G401 (cell line): ENCODE measurements around the gene SH3RF3. TPM values are rescaled to one million over a fixed set of nuclear protein-coding genes. Genes with fewer than 3 reads are reported as not detected.
A peak's percentile ranks its signal among the peaks of the same experiment; 100 is the strongest.
"Not testable (repeated sequence)": the region's sequence is repeated elsewhere in the genome, so short reads cannot be mapped to it uniquely, and the experiment has no call there.

ENCODE experiments used
- DNase-seq: peaks from one replicate; pipeline ENCODE4 v3.0.0-alpha.2; 2015; ENCODE audit warnings: low spot score
- in situ Hi-C: cut with HindIII; loops from 2 replicates; pipeline ENCODE4 v1.10.0; 2016; ENCODE audit warnings: low sequenced_read_pairs, mixed read lengths
- total RNA-seq: library from RNA; depleted of rRNA; stranded (reverse); fragments of >200 nt; shearing (Covaris generic); gene quantifications from 2 replicates; pipeline ENCODE4 v1.2.3, GENCODE V29; 2014

Gene SH3RF3
- total RNA-seq, 1 experiment from 2014 or later, result not detected

DNA sequence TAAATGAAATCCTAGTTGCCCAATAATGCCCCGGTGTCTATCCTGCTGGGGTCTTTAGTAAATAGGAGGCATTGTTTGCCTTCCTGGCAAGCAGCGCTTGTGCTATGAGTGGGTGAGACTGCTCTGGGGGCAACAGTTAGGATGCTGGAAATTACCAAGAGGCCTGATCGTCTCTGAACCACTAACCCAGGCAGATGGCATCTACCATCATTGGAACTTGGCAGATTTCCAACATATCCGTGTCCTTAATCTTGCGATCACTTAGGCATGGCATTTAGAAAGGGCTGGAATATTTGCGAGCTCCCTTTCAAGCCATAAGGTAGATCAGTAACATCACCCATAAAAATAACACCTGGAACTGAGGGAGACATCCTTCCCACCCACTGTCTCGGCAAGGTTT is 18.8 kb upstream of the SH3RF3 start:
- no peak for DNase-seq
- in situ Hi-C loops, result no loop called here

DNA sequence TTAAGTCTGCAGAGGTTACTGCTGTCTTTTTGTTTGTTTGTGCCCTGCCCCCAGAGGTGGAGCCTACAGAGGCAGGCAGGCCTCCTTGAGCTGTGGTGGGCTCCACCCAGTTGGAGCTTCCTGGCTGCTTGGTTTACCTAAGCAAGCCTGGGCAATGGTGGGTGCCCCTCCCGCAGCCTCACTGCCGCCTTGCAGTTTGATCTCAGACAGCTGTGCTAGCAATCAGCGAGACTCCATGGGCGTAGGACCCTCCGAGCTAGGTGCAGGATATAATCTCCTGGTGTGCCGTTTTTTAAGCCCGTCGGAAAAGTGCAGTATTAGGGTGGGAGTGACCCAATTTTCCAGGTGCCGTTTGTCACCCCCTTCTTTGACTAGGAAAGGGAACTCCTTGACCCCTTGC is 11.8 kb upstream of the SH3RF3 start:
- DNase-seq, in situ Hi-C loops: not testable (repeated sequence)

DNA sequence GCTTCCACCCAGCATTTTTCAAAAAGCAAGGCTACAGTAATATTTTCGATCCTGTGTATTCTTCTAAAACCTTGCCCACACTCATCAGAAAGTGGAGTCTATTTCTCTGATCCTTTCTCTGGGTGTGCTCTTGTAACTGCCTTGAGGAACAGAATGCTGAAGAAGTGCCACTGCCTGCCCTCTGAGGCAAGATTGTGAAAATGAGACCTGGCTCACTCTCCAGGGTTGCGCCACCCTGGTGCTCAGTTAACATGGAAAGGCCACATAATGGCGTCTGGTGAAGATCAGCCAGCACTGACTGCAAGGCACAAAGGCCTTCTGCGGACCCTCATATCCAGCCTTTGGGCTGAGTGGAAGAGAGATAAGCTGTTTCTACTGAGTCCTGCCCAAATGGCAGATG is 11.2 kb upstream of the SH3RF3 start:
- in situ Hi-C loops, result no loop called here
- no peak for DNase-seq

- in situ Hi-C loops, result no loop called here
Measured at GRCh38 chr2:109118321-109118720, 10.7 kb upstream of the SH3RF3 start.

DNA sequence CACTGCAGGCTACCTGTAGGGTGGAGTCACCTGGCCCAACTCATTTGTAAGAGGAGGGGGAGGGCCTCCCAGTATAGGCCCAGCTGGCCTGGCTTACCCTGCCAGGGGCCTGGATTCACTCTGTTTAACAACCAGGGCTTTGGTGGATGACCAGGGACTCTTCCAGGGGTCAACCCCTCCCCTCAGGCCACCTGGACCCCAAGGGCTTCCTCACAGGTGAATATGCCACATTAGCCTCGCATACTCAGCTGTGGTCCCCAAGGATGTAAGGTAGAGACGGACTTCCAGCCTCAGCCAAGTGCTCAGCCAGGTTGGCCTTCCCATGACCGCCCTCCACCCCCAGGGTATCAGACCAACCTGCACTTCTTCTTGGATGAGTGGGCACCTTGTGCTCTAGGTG is 8.8 kb upstream of the SH3RF3 start:
- no peak for DNase-seq

More at GRCh38 chr2:109118321-109118720, 10.7 kb upstream of the SH3RF3 start:
- no peak for DNase-seq

DNA sequence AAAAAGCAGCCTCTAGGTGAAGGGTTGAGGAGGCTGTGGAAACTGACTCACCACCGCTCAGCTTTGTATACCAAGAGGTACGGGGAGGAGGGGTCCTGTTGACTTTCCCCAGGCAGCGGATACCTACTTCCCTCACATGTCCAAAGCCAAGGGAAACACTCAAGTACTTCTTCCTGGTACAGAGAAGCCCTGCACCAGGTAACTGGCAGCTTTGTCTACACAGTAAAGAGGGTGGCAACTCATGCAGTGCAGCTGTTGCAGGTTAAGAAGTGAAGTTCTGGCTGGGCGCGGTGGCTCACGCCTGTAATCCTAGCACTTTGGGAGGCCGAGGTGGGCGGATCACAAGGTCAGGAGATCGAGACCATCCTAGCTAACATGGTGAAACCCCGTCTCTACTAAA is 8.3 kb upstream of the SH3RF3 start:
- DNase-seq, in situ Hi-C loops: not testable (repeated sequence)

More for the DNA sequence above, 8.8 kb upstream of the SH3RF3 start:
- in situ Hi-C loops, result no loop called here

DNA sequence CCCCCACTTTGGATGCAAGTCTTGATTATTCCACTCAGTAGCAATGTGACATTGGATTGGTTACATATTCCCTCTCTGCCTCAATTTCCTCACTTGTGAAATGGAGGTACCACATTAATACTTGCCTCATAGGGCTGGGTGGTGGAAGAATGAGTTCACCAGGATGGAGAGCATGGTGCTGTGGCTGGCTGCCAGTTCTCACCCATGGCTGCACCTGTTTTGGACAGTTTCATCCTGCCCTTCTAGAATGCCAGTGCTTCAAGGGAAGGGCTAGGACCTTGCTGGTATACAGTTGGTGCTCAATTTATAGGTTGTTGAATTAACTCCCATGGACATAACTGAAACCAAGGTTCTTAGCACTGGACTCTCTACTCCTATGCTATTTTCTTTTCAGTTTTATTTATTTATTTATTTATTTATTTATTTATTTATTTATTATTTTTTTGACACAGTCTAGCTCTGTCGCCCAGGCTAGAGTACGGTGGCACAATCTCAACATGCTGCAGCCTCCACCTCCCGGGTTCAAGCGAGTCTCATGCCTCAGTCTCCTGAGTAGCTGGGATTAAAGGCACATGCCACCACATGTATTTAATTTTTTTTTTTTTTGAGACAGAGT is 5.3 kb upstream of the SH3RF3 start:
- DNase-seq, result no peak
- in situ Hi-C loops, result no loop called here

GRCh38 chr2:109124982-109125592 is 3.9 kb upstream of the SH3RF3 start:
- DNase-seq, result no peak

DNA sequence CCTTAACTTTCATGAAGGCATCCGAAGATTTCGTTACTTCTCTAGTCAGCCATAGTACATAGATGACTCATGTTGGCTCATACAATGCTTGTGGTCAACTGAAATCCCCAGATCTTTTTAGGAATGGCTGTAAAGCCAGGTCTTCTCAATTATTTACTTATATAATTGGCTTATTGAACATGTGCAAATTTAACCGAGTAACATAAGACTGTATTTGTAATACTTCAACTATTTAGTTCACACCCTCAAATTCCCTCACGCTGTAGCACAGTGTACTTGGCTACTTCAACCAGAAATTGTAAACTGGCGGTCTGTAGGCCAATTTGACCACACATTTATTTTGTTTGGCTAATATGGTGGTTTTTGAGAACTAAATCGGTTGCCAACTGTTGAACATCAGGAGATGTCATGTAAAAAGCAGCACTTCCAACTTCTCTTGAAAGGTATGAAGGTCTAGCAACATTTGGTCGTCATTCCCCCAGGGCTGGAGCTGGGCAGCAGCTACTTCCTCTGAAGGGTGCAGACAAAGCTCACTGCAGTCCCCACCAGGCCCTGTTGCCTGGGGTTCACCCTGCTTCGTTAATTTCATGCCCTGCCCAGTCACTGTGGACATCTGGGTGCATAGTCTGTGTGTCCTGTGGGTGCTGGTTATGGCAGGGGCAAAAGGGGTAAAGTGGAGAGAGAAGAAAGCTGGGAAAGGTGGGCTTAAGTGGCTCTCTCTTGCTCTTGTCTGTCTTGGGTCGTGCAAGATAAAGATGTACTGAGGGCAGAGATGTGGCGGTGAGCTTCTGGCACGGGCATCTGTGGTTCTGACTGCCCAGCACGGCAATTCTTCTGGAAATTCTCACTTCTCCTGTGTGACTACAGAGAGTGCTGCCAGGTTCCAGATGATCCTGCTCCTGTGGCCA is 3.2 kb upstream of the SH3RF3 start:
- in situ Hi-C loops, result no loop called here
- no peak for DNase-seq

More at GRCh38 chr2:109124982-109125592, 3.9 kb upstream of the SH3RF3 start:
- in situ Hi-C loops, result no loop called here

DNA sequence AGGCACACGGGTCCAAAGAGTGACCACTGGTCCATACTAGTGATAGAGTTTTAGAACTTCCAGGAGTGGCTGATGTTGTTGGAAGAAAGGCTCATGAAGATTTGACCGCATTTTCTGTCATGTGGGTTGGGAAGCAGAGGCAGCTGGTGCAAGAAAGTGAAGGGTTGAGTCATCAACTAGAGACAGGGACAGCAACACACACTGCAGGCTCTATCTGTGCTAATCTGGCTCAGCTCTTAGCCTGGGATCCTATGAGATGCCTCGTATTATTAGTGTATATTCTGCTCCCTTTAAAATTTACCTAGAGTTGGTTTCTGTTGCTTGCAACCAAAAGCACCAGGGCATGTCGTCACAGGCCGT is 2.5 kb upstream of the SH3RF3 start:
- no peak for DNase-seq
- in situ Hi-C loops, result no loop called here

GRCh38 chr2:109127556-109127955 is 1.4 kb upstream of the SH3RF3 start:
- in situ Hi-C loops, result no loop called here
- DNase-seq, result no peak

- peak; percentile 19 for DNase-seq
- in situ Hi-C loops, result no loop called here
Measured at GRCh38 chr2:109128048-109128615, 873 bp upstream of the SH3RF3 start.

DNA sequence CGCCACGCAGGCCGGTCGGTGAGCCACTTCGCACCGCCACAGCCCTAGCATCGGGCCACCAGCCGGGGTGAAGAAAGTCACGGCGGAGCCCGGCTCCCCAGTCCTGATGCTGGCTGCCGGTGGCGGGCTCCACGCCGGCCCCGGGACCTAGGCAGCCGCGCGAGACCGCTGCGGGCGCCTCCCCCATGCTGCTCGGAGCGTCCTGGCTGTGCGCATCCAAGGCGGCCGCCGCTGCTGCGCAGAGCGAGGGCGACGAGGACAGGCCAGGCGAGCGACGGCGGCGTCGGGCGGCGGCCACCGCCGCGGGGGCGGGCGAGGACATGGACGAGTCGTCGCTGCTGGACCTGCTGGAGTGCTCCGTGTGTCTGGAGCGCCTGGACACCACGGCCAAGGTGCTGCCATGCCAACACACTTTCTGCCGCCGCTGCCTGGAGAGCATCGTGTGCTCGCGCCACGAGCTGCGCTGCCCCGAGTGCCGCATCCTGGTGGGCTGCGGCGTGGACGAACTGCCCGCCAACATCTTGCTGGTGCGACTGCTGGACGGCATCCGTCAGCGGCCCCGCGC is 433 bp downstream of the SH3RF3 start:
- in situ Hi-C loops, result no loop called here
- DNase-seq, result no peak

GRCh38 chr2:109129921-109130722 is 1.1 kb downstream of the SH3RF3 start:
- in situ Hi-C loops, result no loop called here
- no peak for DNase-seq

DNA sequence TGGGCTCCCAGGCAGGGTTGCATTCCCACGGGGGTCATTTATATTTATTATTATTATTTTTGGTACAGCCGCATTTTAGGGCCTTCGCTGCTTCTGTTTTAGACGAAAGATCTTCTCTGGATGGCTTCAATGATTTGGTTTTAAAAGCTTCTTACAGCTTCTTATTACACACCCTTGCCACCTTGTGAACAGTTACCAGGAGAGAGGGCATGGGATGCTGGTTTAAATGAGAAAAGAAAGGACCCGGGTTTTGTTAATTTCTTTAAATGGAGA is 1.7 kb downstream of the SH3RF3 start:
- no peak for DNase-seq
- in situ Hi-C loops, result no loop called here

- no peak for DNase-seq
- in situ Hi-C loops, result no loop called here
Measured at GRCh38 chr2:109131777-109132176, 2.8 kb downstream of the SH3RF3 start.

GRCh38 chr2:109132626-109133025 is 3.6 kb downstream of the SH3RF3 start:
- in situ Hi-C loops, result no loop called here
- DNase-seq, result no peak

GRCh38 chr2:109133746-109134145 is 4.7 kb downstream of the SH3RF3 start:
- no peak for DNase-seq
- in situ Hi-C loops, result no loop called here

GRCh38 chr2:109134741-109135358 is 5.8 kb downstream of the SH3RF3 start:
- DNase-seq, result no peak
- in situ Hi-C loops, result no loop called here
